ENCODE data around the gene SEMA5A. TPM values are rescaled to one million over a fixed set of nuclear protein-coding genes. Genes with fewer than 3 reads are reported as not detected.
A peak's percentile ranks its signal among the peaks of the same experiment; 100 is the strongest.

The SEMA5A gene
- total RNA-seq, 2 donors from 2014 or later: 13.3 to 17.6 TPM

DNA sequence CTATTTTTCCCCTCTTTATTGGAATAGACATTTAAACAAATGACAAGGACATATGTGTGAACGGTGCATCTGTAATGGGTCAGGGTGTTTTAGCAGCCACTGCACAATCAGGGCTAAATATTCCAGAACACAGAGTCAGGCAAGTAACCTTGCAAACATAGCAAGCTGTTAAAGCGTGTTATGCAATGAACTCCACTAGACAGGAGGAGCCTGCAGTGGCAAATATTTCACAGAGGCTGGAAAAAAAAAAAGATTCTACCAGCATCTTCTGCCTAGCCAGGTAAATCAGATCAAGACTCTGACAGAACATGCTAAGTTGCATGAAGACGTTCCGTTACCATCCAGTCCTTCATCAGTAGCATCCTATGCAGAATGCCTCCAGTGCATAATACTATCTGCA, 171.8 kb downstream of the SEMA5A start:
- no peaks in the 10 kb centered on the region for H3K27me3 ChIP-seq (replicated peaks; ENCODE audit: insufficient read depth)
- no peak overlapping the region for H3K27ac ChIP-seq
- no peaks in the 10 kb centered on the region for H3K36me3 ChIP-seq
- peaks cover 0 to 6% of the 10 kb centered on the region in 2 donors for H3K4me1 ChIP-seq (ENCODE audit: control insufficient read depth in 1 of 2, low read depth in 2 of 2)
- no peak overlapping the region for H3K4me3 ChIP-seq
- H3K9me3 ChIP-seq: no peaks in the 10 kb centered on the region
- no peak for DNase-seq (ENCODE audit: low spot score)
- TF ChIP-seq, protein P1, sequence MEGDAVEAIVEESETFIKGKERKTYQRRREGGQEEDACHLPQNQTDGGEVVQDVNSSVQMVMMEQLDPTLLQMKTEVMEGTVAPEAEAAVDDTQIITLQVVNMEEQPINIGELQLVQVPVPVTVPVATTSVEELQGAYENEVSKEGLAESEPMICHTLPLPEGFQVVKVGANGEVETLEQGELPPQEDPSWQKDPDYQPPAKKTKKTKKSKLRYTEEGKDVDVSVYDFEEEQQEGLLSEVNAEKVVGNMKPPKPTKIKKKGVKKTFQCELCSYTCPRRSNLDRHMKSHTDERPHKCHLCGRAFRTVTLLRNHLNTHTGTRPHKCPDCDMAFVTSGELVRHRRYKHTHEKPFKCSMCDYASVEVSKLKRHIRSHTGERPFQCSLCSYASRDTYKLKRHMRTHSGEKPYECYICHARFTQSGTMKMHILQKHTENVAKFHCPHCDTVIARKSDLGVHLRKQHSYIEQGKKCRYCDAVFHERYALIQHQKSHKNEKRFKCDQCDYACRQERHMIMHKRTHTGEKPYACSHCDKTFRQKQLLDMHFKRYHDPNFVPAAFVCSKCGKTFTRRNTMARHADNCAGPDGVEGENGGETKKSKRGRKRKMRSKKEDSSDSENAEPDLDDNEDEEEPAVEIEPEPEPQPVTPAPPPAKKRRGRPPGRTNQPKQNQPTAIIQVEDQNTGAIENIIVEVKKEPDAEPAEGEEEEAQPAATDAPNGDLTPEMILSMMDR (IDR thresholded peaks at IDR 0.05): no peak
- ATAC-seq (ENCODE audit: insufficient number of reproducible peaks, low FRiP score, low read depth): no peak

- no peaks in the 10 kb centered on the region for H3K36me3 ChIP-seq
- H3K27me3 ChIP-seq (replicated peaks; ENCODE audit: insufficient read depth): no peaks in the 10 kb centered on the region
- no peak for DNase-seq (ENCODE audit: low spot score)
- H3K4me1 ChIP-seq (ENCODE audit: control insufficient read depth in 1 of 2, low read depth in 2 of 2): peaks cover 0 to 6% of the 10 kb centered on the region in 2 donors
- no peaks in the 10 kb centered on the region for H3K9me3 ChIP-seq
- no peak overlapping the region for H3K27ac ChIP-seq
- TF ChIP-seq, protein P1 (IDR thresholded peaks at IDR 0.05): no peak
- no peak overlapping the region for H3K4me3 ChIP-seq
- no peak for ATAC-seq (ENCODE audit: insufficient number of reproducible peaks, low FRiP score, low read depth)
Measured at GRCh38 chr5:9373571-9373970, 172.3 kb downstream of the SEMA5A start.

DNA sequence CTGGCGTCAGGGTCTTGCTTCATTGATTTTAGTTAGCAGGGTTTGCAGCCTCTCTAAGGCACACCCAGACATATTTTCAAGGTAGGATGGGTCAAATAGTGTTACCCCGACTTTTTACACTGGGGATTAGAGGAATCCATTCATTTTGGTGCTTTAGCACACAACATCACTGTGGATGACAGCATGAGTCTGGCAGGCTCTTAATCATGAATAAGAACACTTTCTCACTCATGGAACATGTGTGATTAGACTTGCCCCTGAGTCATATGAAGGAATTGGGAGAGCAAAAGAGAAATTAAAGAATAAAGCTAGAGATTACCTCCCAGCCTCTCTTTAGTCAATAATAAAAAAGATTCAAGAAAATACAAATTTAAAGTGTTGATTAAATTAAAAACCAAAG, 175.6 kb downstream of the SEMA5A start:
- Histone ChIP-seq H3K36me3 (no peaks in the 10 kb centered on the region), H3K9me3 (no peaks in the 10 kb centered on the region), H3K27me3 (replicated peaks; ENCODE audit: insufficient read depth) (no peaks in the 10 kb centered on the region), H3K27ac (no peak overlapping the region), H3K4me1 (ENCODE audit: control insufficient read depth in 1 of 2, low read depth in 2 of 2) (peaks cover 0 to 12% of the 10 kb centered on the region in 2 donors), H3K4me3 (no peak overlapping the region)
- DNase-seq (ENCODE audit: low spot score): no peak
- ATAC-seq (ENCODE audit: insufficient number of reproducible peaks, low FRiP score, low read depth): no peak
- TF ChIP-seq, protein P1 (IDR thresholded peaks at IDR 0.05): no peak

DNA sequence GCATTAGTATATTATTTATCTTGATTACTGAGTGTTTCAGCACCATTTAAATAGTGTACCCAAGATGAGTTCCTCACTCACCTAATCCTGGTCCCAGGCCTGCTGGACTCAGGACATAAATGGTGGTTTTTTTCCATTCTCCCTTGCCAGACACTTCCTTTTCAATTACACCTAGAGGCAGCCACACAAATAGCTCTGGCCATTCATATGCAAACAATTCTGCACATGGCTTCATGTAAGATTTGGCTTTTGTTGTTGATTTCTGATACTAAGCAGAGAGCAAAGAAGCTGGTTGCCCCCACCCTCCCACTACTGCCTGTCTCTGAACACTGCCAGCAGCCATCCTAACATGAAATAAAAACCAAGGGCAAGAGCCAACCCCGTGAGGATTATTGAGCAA, 180.4 kb downstream of the SEMA5A start:
- Histone ChIP-seq H3K9me3 (no peaks in the 10 kb centered on the region), H3K27me3 (replicated peaks; ENCODE audit: insufficient read depth) (no peaks in the 10 kb centered on the region), H3K27ac (no peak overlapping the region), H3K4me1 (ENCODE audit: control insufficient read depth in 1 of 2, low read depth in 2 of 2) (peaks cover 3 to 23% of the 10 kb centered on the region in 2 donors), H3K36me3 (no peaks in the 10 kb centered on the region), H3K4me3 (no peak overlapping the region)
- ATAC-seq (ENCODE audit: insufficient number of reproducible peaks, low FRiP score, low read depth): no peak
- TF ChIP-seq, protein P1 (IDR thresholded peaks at IDR 0.05): no peak
- no peak for DNase-seq (ENCODE audit: low spot score)

DNA sequence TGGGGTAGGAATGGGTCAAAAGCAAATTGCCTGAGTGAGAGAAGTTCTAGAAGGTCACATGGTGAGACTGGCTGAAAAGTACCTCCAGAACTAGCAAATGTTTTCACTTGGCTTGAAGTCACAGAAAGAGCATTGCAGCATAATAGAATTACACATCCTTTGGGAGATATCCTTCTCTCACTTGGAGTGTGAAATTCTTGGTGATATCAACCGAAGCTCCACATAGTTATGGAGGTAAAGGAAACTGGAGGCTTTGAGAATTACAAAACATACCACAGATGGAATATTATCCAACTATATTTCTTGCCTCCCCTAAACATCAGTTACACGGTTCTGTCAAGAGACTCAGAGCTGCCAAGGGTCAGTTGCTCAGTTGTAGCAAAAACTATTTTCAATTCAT, 182.4 kb downstream of the SEMA5A start:
- H3K27ac ChIP-seq: peak overlapping the region; percentile 26 to 61

More for the DNA sequence above, 182.4 kb downstream of the SEMA5A start:
- Histone ChIP-seq H3K9me3 (no peaks in the 10 kb centered on the region), H3K4me3 (peak overlapping the region; percentile 3), H3K4me1 (ENCODE audit: control insufficient read depth in 1 of 2, low read depth in 2 of 2) (peaks cover 3 to 29% of the 10 kb centered on the region in 2 donors), H3K27me3 (replicated peaks; ENCODE audit: insufficient read depth) (no peaks in the 10 kb centered on the region), H3K36me3 (no peaks in the 10 kb centered on the region)
- ATAC-seq (ENCODE audit: insufficient number of reproducible peaks, low FRiP score, low read depth): no peak
- TF ChIP-seq, protein P1 (IDR thresholded peaks at IDR 0.05): no peak
- DNase-seq (ENCODE audit: low spot score): no peak
